CD4-positive, alpha-beta T cell treated with Interleukin-4 for 1 hour (primary cell): ENCODE results near the gene SLC2A8.

Experiments
- DNase-seq, 2 donors: peaks; one replicate each; pipeline ENCODE4 v3.0.0-alpha.2; 2020 to 2022

SLC2A8 gene

DNA sequence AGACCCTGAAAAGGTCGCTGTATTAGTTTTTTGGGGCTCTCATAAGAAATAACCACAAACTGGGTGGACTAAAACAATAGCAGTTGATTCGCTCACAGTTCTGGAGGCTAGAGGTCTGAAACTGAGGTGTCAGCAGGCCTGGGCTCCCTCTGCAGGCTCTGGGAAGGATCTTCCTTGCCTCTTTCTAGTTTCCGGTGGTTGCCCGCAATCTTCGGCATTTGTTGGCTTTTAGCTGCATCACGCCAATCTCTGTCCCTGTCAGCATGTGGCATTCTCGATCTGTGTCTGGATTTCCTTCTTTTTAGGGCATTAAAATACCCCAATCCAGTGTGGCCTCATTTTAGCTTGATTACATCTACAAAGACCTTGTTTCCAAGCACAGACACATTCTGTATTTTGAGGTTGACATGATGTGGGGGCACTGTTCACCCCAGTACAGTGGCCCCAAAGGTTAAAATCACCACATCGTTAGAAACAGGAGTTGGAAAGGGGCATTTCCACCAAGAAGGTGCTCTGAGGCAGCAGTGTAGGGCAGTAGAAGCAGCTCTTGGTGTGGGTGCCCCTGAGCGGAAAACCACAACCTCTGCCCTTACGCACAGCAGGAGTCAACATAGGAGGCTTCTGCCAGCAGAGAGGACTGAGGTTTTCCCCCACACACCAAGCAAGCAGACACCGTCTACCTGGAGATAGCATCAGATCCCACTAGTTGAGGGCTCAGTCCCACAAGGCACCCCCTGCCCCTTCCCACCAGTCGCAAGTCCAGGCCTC lies 40.7 kb downstream of the SLC2A8 start:
- DNase-seq, result peak; percentile 30 to 36

GRCh38 chr9:127438394-127438793 lies 41.4 kb downstream of the SLC2A8 start:
- DNase-seq, result no peak

DNA sequence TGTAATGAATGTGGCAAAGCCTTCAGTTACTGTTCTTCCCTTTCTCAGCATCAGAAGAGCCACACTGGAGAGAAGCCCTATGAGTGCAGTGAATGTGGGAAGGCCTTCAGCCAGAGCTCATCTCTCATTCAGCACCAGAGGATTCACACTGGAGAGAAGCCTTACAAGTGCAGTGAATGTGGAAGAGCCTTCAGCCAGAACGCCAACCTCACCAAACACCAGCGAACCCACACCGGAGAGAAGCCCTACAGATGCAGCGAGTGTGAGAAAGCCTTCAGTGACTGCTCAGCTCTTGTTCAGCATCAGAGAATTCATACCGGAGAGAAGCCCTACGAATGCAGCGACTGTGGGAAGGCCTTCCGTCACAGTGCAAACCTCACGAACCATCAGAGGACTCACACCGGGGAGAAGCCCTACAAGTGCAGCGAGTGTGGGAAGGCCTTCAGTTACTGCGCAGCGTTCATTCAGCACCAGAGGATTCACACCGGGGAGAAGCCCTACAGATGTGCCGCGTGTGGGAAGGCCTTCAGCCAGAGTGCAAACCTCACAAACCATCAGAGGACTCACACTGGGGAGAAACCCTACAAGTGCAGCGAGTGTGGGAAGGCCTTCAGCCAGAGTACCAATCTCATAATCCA lies 47.4 kb downstream of the SLC2A8 start:
- no peak for DNase-seq

DNA sequence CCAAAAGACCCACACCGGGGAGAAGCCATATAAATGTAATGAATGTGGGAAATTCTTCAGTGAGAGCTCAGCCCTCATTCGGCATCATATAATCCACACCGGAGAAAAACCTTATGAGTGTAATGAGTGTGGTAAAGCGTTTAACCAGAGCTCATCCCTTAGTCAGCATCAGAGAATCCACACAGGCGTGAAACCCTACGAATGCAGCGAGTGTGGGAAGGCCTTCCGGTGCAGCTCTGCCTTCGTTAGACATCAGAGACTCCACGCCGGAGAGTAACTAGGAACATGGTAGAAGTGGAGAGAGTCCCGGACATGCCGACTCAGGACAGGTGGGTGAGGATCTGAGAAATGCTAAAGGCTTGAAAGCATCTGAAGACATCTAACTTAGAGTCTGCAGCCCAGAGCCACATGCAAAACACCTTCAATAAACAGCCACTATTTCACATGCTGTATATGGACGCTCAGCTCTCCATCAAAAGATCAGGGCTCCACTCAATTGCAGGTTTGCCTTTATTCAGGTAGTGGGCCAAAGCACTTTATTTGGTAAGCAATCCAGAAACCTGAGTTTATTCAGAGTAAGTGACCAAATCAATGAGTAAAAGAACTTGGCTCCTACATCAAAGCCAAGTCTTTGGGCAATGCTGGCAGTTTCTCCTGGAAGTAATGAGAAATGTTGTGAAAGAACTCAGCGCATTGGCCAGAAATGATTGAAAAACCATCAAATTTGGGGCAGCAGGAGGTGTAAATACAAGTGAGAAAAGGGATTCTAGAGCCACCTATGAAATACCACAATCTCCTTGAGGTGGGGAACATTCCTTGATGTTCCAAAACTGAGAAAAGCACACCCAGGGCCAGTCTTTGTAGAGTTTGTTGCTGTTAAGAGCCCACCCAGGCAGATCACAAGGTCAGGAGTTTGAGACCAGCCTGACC lies 48.2 kb downstream of the SLC2A8 start:
- DNase-seq, result no peak

DNA sequence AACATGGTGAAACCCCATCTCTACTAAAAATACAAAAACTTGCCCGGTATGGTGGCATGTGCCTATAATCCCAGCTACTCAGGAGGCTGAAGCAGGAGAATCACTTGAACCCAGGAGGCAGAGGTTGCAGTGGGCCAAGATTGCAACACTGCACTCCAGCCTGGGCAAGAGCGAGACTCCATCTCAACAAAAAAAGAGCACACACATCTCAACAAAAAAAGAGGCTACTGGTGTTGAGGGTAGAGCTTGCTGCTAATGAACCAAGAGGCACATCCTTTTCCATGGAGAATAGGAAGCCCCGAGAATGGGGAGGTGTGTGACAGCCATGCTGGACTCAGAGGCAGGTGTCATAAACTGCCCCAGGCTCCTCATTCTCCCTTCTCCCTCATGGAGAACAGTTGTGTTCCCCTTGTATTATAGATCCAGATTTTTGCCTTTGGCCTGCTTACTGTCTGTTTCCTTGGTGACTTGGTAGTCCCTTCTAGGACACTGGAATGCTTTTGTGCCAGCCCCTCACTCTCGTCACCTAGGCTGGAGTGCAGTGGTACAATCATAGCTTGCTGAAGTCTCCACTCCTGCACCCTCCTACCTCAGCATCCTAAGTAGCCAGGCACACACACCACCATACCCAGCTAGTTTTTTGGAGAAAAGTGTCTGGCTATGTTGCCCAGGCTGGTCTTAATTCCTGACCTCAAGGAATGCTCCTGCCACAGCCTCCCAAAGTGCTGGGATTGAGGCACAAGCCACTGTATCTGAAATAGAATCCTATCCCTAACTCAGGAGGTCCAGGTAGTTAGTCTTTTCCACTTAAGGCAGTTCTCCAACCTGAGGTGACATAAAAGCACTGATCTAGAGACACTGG lies 49.1 kb downstream of the SLC2A8 start:
- DNase-seq, result no peak

GRCh38 chr9:127446713-127447415 lies 49.9 kb downstream of the SLC2A8 start:
- DNase-seq, result no peak

DNA sequence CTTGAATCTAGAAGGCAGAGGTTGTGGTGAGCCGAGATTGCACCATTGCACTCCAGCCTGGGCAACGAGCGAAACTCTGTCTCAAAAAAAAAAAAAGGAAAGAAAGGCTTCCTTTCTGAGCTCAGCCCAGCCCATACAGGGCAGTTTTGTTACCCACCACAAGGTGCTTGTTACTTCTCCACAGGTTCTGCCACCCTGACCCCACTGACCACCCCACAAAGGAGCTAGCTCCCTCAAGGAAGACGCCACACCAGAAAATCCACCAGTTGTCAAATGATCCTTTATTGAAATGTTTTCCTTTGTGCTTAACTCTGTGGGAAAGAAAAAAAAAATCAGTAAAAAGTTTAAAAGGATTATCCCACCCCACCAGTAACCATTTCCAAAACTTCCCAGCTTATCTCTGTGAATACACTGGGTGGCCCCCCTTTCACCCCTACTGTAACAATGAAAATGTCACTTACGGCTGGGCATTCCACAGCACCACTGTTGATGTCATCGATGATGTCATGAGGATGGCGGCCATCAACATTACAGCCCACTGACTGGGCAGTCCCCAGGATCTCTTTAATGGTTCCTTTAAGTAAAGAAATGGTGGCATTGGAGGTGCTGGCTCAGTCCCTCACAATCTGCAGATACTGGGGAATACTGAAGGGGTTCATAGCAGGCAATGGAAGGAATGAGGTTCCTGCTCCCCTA lies 50.6 kb downstream of the SLC2A8 start:
- DNase-seq, result no peak

DNA sequence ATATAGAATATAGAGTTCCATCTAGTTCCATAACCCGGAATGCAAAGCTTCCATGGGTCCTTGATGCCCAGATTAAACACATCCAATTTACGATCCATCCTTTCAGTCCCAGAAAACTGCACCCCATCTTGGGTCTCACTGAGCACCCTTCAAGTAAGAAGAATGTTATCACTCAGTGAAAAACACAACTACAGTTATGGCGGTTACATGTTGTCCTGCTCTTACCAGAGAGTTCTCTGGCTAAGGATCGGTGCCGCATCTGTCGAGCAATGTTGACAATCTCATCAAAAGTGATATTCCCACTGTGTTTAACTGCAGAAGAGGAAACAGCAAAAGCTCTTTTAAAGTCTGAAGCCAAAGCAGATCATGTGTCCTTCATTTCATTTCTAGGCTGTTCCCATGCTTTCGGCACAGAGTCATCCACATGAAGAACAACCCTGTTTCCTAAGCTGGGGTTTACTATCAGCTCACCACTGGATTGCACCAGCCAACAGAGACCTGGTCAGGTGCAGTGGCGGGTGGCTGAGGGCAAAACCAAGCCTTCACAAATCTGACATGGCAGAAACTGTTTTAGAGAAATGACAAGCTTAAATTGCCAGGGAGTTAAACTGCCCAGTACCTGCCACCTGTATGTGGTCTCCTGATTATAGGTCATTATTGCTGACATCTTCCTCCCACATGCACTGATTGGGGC lies 51.3 kb downstream of the SLC2A8 start:
- no peak for DNase-seq

GRCh38 chr9:127449332-127449966 lies 52.5 kb downstream of the SLC2A8 start:
- no peak for DNase-seq

GRCh38 chr9:127450243-127450760 lies 53.3 kb downstream of the SLC2A8 start:
- DNase-seq, result no peak

DNA sequence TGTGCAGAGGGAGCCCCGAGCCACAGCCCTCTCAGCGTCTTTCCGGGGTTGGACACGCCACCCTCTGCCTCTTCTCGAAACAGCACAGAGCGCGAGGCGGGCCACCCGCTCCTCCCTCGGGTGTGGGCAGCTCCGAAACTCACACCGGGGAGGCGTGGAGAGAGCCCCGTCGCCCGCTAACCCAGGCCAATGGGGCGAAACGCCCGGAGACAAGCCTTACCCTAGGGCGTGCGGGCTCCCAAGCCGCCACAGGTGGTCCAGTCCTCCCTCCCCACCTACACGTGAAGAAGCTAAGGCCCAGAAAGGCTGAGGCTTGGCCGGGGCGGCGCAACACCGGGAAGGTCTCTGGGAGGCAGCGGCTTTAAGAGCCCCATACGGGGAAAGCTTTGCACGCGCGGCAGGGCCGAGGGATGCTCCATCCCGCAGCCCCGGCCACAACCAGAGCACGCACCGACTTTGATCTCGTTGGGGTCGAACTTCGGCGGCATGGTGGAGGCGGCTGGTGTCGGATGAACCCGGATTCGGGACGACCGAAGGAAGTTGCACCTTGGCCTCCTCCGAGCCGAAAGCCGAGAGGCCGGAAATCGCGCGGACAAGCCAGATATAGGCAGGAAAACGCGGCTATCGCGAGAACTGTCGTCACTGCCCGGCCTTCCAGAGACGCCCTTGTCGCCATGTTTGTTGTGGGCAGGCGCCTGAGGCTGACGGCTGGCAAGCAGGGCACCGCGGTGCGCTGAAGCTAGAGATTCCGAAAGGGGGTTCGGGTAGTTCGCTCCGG lies 54.0 kb downstream of the SLC2A8 start, which contains the start of the genes LRSAM1 and RPL12:
TSS of gene LRSAM1 (plus strand) at position 681 of the 778 bp plus-strand sequence. CDS start 3,018 bp downstream, outside the sequence.
TSS of gene RPL12 (minus strand) at position 577 of the 778 bp plus-strand sequence. CDS start at position 488, 89 bp downstream.
- DNase-seq, result peak; percentile 96 to 98

DNA sequence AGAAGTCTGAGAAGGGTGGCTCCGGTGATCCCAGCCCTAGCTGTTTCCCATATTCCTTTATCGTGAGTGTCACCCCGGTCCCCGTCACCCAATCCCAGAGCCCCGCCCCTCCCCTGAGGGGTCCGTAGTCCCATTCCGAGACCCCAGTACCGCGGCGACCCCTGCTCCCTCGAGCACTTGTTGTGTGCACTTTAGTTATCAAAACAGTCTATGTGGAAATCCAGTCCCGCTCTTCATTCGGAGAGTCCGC lies 54.6 kb downstream of the SLC2A8 start:
- no peak for DNase-seq

DNA sequence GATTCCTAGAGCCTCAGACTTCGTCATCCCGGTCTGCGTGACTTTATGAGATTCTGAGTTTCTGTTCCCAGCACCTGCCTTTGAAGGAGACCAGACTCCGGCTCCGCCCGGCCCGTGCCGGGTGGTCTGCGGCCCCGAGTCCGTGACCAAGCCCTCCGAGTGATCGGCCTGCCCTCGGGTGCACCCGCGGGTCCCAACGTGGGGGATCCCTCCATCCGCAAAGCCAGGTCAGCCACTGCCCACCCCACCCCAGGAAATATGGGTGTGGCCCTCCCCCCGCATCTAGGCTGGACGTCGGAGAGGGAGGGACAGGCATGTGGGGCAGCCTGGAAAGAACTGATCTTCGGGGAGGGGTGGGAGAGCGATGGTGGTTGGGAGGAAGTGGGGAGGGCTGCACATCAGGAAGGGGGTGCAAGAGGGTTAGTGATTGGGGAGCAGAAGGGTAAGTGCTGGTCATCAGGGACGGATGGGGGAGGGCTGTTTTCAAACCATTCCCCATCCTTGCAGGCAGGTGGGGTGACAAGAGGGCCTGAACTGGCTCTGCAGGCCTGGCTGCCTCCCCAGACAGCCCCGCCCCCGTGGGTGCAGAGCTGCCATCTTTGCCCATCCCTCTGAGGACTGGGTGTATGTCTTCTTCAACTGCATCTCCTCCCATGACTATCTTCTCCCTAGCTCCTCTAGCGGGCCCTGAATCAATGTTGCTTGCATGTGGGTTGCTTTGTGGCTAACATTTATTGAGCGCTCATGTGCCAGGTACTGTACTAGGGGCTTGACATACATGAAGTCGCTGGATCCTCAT lies 55.1 kb downstream of the SLC2A8 start:
- peak; percentile 43 for DNase-seq

DNA sequence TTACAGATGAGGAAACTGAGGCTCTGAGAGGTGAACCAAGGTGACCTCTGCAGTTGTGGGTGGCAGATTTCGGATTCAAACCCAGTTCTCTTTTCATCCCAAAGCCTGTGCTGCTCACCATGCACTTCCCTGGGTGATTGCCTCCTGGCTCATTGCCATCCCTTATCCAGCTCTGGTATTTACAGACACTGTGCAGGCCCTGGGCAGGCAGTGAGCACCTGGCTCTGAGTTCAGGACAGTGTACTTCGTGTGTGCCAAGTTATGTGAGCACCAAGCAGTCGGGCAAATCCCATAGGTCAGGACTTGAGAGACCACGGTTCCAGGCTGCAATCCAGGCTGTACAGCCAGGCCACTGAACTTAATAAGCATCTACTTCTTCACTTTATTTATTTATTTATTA lies 55.7 kb downstream of the SLC2A8 start:
- no peak for DNase-seq

- peak; percentile 32 to 36 for DNase-seq
These were observed 58.5 kb downstream of the SLC2A8 start for GRCh38 chr9:127455324-127455992.

GRCh38 chr9:127457191-127457878 lies 60.4 kb downstream of the SLC2A8 start:
- no peak for DNase-seq
